ENCODE results near the gene PLXND1. TPM values are rescaled to one million over a fixed set of nuclear protein-coding genes. Genes with fewer than 3 reads are reported as not detected.
A peak's percentile ranks its signal among the peaks of the same experiment; 100 is the strongest.

The PLXND1 gene
- total and polyA plus RNA-seq, 8 donors = 175 to 263 (median 214) TPM

DNA sequence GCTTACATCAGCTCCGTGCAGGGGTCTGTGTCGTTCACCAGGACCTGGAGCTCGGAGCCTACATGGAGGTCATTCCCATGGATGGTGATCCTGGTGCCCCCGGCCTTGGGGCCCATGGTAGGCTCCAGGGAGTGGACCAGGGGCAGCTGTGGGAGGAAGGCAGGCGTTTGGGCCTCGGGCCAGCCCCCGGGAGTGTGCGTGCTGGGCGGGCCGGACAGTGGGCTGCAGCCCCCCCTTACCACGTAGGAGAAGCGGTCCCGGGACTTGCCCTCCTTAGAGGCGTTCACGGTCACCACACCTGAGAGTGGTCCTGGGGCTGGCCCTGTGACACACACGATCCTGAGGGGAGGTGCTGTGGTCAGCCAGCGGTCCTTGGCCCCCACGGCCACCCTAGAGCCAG lies 33.9 kb downstream of the PLXND1 start:
- no peak for DNase-seq
- TF ChIP-seq, protein P1, sequence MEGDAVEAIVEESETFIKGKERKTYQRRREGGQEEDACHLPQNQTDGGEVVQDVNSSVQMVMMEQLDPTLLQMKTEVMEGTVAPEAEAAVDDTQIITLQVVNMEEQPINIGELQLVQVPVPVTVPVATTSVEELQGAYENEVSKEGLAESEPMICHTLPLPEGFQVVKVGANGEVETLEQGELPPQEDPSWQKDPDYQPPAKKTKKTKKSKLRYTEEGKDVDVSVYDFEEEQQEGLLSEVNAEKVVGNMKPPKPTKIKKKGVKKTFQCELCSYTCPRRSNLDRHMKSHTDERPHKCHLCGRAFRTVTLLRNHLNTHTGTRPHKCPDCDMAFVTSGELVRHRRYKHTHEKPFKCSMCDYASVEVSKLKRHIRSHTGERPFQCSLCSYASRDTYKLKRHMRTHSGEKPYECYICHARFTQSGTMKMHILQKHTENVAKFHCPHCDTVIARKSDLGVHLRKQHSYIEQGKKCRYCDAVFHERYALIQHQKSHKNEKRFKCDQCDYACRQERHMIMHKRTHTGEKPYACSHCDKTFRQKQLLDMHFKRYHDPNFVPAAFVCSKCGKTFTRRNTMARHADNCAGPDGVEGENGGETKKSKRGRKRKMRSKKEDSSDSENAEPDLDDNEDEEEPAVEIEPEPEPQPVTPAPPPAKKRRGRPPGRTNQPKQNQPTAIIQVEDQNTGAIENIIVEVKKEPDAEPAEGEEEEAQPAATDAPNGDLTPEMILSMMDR (IDR thresholded peaks at IDR 0.05) = no peak
- Histone ChIP-seq H3K4me3 (no peak overlapping the region), H3K9me3 (no peaks in the 10 kb centered on the region), H3K27ac (no peak overlapping the region), H3K4me1 (peaks cover 4 to 24% of the 10 kb centered on the region in 2 donors), H3K36me3 (peaks cover 0 to 100% of the 10 kb centered on the region in 2 donors), H3K27me3 (no peaks in the 10 kb centered on the region)
- intact Hi-C loops (cut with DNase I) = no loop called here
- ATAC-seq = no peak

DNA sequence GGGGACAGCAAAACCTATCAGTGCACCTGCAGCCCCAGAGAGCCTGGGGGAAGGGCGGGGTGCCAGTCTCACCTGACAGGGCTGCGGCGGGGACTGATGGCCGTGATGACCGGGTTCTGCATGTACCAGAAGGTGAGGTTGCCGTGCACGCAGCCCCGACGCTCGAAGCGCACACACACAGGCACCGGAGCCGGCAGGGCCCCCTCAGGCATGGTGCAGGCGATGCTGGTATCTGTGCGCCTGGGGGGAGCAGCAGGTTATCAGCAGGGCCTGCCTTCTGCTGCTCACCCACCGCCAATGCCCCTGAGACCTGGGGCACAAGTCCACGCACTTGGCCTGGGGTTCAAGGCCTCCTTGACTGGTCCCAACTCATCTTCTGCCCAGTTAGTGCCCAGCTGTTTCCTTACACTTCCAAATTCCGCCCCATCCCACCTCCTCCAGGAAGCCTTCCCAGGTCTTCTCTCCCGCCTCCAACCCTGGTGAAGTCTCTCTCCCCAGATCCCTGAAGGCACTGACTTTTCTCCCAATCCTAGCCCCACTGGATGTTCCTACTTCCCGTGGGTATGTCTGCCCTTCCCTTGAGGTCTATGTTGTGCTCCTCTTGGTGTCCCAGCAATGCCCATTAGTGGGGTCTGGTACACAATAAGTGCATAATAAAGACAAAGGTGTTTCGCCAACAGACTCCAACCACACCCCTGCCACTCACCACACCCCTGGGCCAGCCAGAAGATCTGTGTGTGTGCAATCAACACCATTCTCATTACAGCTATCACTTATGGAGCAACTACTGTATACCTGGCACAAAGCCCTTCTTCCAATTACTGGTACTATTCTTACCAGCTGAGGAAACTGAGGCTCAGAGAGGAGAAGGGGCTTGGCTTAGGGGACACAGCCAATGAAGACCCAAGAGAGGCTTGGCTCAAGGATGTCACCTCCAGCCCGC lies 34.6 kb downstream of the PLXND1 start:
- intact Hi-C loops (cut with DNase I) = no loop called here
- Histone ChIP-seq H3K27ac (no peak overlapping the region), H3K4me3 (no peak overlapping the region), H3K4me1 (peaks cover 4 to 18% of the 10 kb centered on the region in 2 donors), H3K9me3 (no peaks in the 10 kb centered on the region), H3K36me3 (peaks cover 0 to 100% of the 10 kb centered on the region in 2 donors), H3K27me3 (no peaks in the 10 kb centered on the region)
- TF ChIP-seq, protein P1 (IDR thresholded peaks at IDR 0.05) = no peak
- DNase-seq (no peak), ATAC-seq (no peak)

DNA sequence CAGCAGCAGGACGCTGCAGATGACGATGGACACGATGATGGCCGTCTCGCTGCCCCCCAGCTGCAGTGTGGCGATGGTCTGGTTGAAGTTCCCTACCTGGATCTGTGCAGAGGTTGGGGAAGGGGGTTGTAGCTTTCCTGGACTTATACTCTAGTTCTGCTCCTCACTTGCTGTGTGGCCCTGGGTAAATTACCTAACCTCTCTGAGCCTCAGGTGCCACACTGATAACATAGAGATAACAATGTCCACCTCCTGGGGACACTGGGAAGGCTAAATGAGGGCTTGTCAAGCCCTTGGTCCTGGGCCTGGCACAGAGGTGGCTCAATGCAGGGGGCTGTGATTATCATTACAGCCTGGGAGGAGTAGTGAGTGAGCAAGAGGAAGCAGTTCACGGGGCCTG lies 36.6 kb downstream of the PLXND1 start:
- Histone ChIP-seq H3K9me3 (no peaks in the 10 kb centered on the region), H3K27ac (no peak overlapping the region), H3K4me3 (no peak overlapping the region), H3K27me3 (no peaks in the 10 kb centered on the region), H3K4me1 (peaks cover 4 to 11% of the 10 kb centered on the region in 2 donors), H3K36me3 (peaks cover 0 to 100% of the 10 kb centered on the region in 2 donors)
- intact Hi-C loops (cut with DNase I) = no loop called here
- ATAC-seq = no peak
- TF ChIP-seq, protein P1 (IDR thresholded peaks at IDR 0.05) = no peak
- DNase-seq = peak in 1 of 4 donors; percentile 10

DNA sequence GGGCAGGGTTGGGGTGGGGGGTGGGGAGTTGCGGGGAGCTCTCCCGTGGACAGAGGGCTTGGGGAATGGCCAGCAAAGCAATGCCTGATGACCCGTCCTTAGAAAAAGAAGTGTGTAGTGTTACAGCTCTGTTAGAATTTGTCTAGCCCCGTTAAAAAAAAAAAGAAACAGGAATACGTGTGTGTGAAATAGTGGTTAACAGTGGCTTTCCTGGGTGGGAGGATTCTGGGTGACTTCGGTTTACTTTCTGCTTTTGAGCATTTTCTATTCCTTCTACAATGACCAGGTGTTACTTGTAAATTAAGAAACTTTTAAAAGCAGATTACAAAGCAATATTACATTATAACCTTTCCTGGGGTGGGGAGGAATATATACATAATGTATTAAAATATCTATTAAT lies 38.5 kb downstream of the PLXND1 start:
- Histone ChIP-seq H3K36me3 (peaks cover 0 to 100% of the 10 kb centered on the region in 2 donors), H3K27me3 (no peaks in the 10 kb centered on the region), H3K27ac (no peak overlapping the region), H3K4me1 (peaks cover 9 to 11% of the 10 kb centered on the region in 2 donors), H3K9me3 (no peaks in the 10 kb centered on the region), H3K4me3 (no peak overlapping the region)
- no peak for DNase-seq
- TF ChIP-seq, protein P1 (IDR thresholded peaks at IDR 0.05) = no peak
- no peak for ATAC-seq
- intact Hi-C loops (cut with DNase I) = no loop called here

DNA sequence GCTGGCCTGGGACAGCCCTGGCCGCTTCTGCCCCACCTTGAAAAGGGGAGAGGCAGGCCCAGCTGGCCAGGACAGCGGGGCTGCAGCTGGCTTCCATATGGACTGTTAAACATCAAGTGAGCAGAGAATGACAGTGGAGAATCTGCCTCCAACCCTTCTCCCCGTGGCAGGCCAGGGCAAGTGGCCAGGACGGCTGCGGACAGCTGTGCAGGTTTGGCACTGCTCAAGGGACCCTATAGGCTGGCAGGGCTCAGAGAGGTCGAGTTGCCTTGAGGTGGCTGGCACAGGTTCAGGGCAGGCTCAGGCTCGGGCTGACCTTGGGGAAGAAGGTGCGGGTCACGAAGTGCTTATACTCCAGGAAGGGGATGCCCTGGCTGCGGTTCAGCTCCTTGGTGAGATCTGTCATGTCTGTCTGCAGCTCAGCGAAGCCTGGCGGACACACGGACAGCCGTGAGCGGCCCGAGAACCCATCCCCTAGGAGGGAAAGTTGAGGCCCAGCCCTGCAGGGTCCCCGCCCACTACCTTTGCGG lies 39.2 kb downstream of the PLXND1 start:
- peaks cover 0 to 100% of the 10 kb centered on the region in 2 donors for H3K36me3 ChIP-seq
- peak overlapping the region in 1 of 2 donors; percentile 38 for H3K27ac ChIP-seq
- intact Hi-C loops (cut with DNase I) = no loop called here
- TF ChIP-seq, protein P1 (IDR thresholded peaks at IDR 0.05) = no peak
- peaks cover 9 to 12% of the 10 kb centered on the region in 2 donors for H3K4me1 ChIP-seq
- H3K4me3 ChIP-seq = no peak overlapping the region
- DNase-seq = peak in 1 of 4 donors; percentile 42
- H3K27me3 ChIP-seq = no peaks in the 10 kb centered on the region
- ATAC-seq = no peak
- no peaks in the 10 kb centered on the region for H3K9me3 ChIP-seq
